OCI-LY1 (cell line): ENCODE data around the gene SH3PXD2A.

Experiments
- H2AFZ ChIP-seq: fragments of 200-600 bp; sonication (generic), shearing (Covaris generic); 2 replicates; pipeline ENCODE4 v1.6.0; 2014; ENCODE audit warnings: antibody characterized with exemption, mild to moderate bottlenecking, low read length
- H3F3A ChIP-seq: fragments of 200-600 bp; sonication (generic), shearing (Covaris generic); 2 replicates; pipeline ENCODE4 v1.6.0; 2014; ENCODE audit warnings: mild to moderate bottlenecking, antibody characterized with exemption, low read length, moderate library complexity; ENCODE audit not compliant: insufficient read depth
- H3K27ac ChIP-seq: fragments of 200-600 bp; sonication (generic); 2 replicates; pipeline ENCODE4 v1.5.1; 2014; ENCODE audit warnings: low read length, mixed run types, mild to moderate bottlenecking, low read depth; ENCODE audit not compliant: poor library complexity, severe bottlenecking
- H3K27me3 ChIP-seq: fragments of 200-600 bp; sonication (generic); 2 replicates; pipeline ENCODE4 v1.6.0; 2014; ENCODE audit warnings: antibody characterized with exemption, mild to moderate bottlenecking, low read length, moderate library complexity; ENCODE audit not compliant: insufficient read depth
- H3K36me3 ChIP-seq: fragments of 200-600 bp; sonication (generic); 2 replicates; pipeline ENCODE4 v1.6.1; 2014; ENCODE audit warnings: mild to moderate bottlenecking, antibody characterized with exemption, low read length, moderate library complexity, mixed read lengths; ENCODE audit not compliant: insufficient read depth
- H3K4me1 ChIP-seq: fragments of 200-600 bp; sonication (generic); 2 replicates; pipeline ENCODE4 v1.5.1; 2014; ENCODE audit warnings: mild to moderate bottlenecking, low read length, moderate library complexity; ENCODE audit not compliant: insufficient read depth, severe bottlenecking
- H3K4me2 ChIP-seq: fragments of 200-600 bp; sonication (generic), shearing (Covaris generic); 2 replicates; pipeline ENCODE4 v1.6.1; 2014; ENCODE audit warnings: low read length
- H3K4me3 ChIP-seq: fragments of 200-600 bp; sonication (generic); 2 replicates; pipeline ENCODE4 v1.5.1; 2014; ENCODE audit warnings: low read length, low read depth, mild to moderate bottlenecking, mixed read lengths; ENCODE audit not compliant: poor library complexity, severe bottlenecking
- H3K79me2 ChIP-seq: fragments of 200-600 bp; shearing (Covaris generic); 2 replicates; pipeline ENCODE4 v1.6.1; 2016; ENCODE audit warnings: mixed run types, low read length, mixed read lengths; ENCODE audit not compliant: insufficient read depth
- H3K9ac ChIP-seq: fragments of 200-600 bp; sonication (generic), shearing (Covaris generic); 2 replicates; pipeline ENCODE4 v1.6.1; 2014; ENCODE audit warnings: mild to moderate bottlenecking, low read length, mixed read lengths
- H3K9me2 ChIP-seq: fragments of 200-600 bp; sonication (generic), shearing (Covaris generic); 2 replicates; pipeline ENCODE4 v1.6.1; 2014; ENCODE audit warnings: low read depth, mild to moderate bottlenecking, low read length, mixed read lengths
- H3K9me3 ChIP-seq: fragments of 200-600 bp; shearing (Covaris generic); 2 replicates; pipeline ENCODE4 v1.6.1; 2014; ENCODE audit warnings: low read length, mixed read lengths
- H4K20me1 ChIP-seq: fragments of 200-600 bp; sonication (generic), shearing (Covaris generic); 2 replicates; pipeline ENCODE4 v1.6.0; 2016; ENCODE audit warnings: mild to moderate bottlenecking, low read length; ENCODE audit not compliant: insufficient read depth
- CTCF ChIP-seq: fragments of 200-600 bp; sonication (generic), shearing (Covaris generic); IDR thresholded peaks from 2 replicates; pipeline ENCODE4 v1.5.1; 2017; ENCODE audit warnings: mild to moderate bottlenecking, antibody characterized with exemption, low read length, moderate library complexity, mixed read lengths
- EZH2 ChIP-seq: fragments of 200-600 bp; sonication (generic), shearing (Covaris generic); IDR thresholded peaks from 2 replicates; pipeline ENCODE4 v1.8.0; 2017; ENCODE audit warnings: borderline replicate concordance, mixed run types, mild to moderate bottlenecking, antibody characterized with exemption, low read length, moderate library complexity, mixed read lengths

The SH3PXD2A gene

DNA sequence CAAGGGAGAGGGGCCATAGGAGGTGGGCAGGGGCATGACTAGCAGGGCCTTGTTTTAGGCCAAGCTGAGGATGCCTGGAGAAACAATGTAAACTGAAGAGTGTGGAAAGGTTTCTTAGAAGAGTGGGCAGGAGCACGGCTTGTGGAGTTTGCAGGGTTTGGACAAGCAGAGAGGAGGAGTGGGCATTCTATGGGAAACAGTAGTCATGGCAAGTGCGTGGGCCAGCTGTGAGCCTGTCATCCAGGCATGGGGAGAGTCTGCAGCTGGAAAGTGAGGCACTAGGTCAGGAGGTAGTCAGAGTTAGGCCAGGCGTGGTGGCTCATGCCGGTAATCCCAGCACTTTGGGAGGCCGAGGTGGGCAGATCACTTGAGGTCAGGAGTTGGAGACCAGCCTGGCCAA is 130.1 kb downstream of the SH3PXD2A start:
- Histone ChIP-seq H3K79me2 (no peaks in the 10 kb centered on the region), H3K27ac (no peak overlapping the region), H3K4me3 (no peak overlapping the region), H3K4me2 (no peak overlapping the region), H3F3A (no peaks in the 10 kb centered on the region), H3K4me1 (no peaks in the 10 kb centered on the region), H3K27me3 (no peaks in the 10 kb centered on the region), H3K36me3 (no peaks in the 10 kb centered on the region), H3K9me3 (no peaks in the 10 kb centered on the region), H4K20me1 (no peaks in the 10 kb centered on the region), H3K9me2 (no peaks in the 10 kb centered on the region), H3K9ac (no peak overlapping the region), H2AFZ (no peak overlapping the region)
- TF ChIP-seq CTCF = no peak
- TF ChIP-seq EZH2 = no peak

- H3K27me3 ChIP-seq = no peaks in the 10 kb centered on the region
- no peak for TF ChIP-seq EZH2
- TF ChIP-seq CTCF = no peak
- H3K9ac ChIP-seq = no peak overlapping the region
- H3K9me2 ChIP-seq = no peaks in the 10 kb centered on the region
- no peaks in the 10 kb centered on the region for H3K9me3 ChIP-seq
- H3F3A ChIP-seq = no peaks in the 10 kb centered on the region
- H3K79me2 ChIP-seq = no peaks in the 10 kb centered on the region
- H3K36me3 ChIP-seq = no peaks in the 10 kb centered on the region
- no peak overlapping the region for H3K27ac ChIP-seq
- H3K4me1 ChIP-seq = no peaks in the 10 kb centered on the region
- H2AFZ ChIP-seq = no peak overlapping the region
- no peaks in the 10 kb centered on the region for H4K20me1 ChIP-seq
- H3K4me2 ChIP-seq = no peak overlapping the region
- H3K4me3 ChIP-seq = no peak overlapping the region
Measured at GRCh38 chr10:103724771-103725170, 130.6 kb downstream of the SH3PXD2A start.

GRCh38 chr10:103724074-103724473 is 131.3 kb downstream of the SH3PXD2A start:
- H3K4me3 ChIP-seq = no peak overlapping the region
- no peak overlapping the region for H3K4me2 ChIP-seq
- H3K79me2 ChIP-seq = no peaks in the 10 kb centered on the region
- no peaks in the 10 kb centered on the region for H3K9me3 ChIP-seq
- no peaks in the 10 kb centered on the region for H3K4me1 ChIP-seq
- H2AFZ ChIP-seq = no peak overlapping the region
- H3K27ac ChIP-seq = no peak overlapping the region
- no peak for TF ChIP-seq CTCF
- TF ChIP-seq EZH2 = no peak
- H3K9me2 ChIP-seq = no peaks in the 10 kb centered on the region
- H3F3A ChIP-seq = no peaks in the 10 kb centered on the region
- H4K20me1 ChIP-seq = no peaks in the 10 kb centered on the region
- no peaks in the 10 kb centered on the region for H3K27me3 ChIP-seq
- no peak overlapping the region for H3K9ac ChIP-seq
- no peaks in the 10 kb centered on the region for H3K36me3 ChIP-seq
